Astrocyte (in vitro differentiated cells and primary cell): ENCODE measurements around the gene CIBAR2.
A peak's percentile ranks its signal among the peaks of the same experiment; 100 is the strongest.

Experiments
- CTCF ChIP-seq: IDR thresholded peaks from 2 replicates; pipeline ENCODE4 v1.5.1; 2011; ENCODE audit warnings: low read depth, mild to moderate bottlenecking, inconsistent platforms, low read length, moderate library complexity; ENCODE audit not compliant: insufficient read depth
- EZH2 ChIP-seq: IDR thresholded peaks from 2 replicates; pipeline ENCODE4 v1.6.1; 2012; ENCODE audit warnings: mild to moderate bottlenecking, low read length, inconsistent platforms; ENCODE audit not compliant: insufficient read depth

GRCh38 chr16:85086347-85087291 is 25.7 kb downstream of the CIBAR2 start:
- TF ChIP-seq EZH2, result no peak
- peak; percentile 66 for TF ChIP-seq CTCF
